Measurements from ENCODE around the gene HOXB3. TPM values are rescaled to one million over a fixed set of nuclear protein-coding genes. Genes with fewer than 3 reads are reported as not detected.
A peak's percentile ranks its signal among the peaks of the same experiment; 100 is the strongest.

The HOXB3 gene
- total RNA-seq, 4 donors from 2014 or later: 25.7 to 57.1 (median 34.9) TPM

DNA sequence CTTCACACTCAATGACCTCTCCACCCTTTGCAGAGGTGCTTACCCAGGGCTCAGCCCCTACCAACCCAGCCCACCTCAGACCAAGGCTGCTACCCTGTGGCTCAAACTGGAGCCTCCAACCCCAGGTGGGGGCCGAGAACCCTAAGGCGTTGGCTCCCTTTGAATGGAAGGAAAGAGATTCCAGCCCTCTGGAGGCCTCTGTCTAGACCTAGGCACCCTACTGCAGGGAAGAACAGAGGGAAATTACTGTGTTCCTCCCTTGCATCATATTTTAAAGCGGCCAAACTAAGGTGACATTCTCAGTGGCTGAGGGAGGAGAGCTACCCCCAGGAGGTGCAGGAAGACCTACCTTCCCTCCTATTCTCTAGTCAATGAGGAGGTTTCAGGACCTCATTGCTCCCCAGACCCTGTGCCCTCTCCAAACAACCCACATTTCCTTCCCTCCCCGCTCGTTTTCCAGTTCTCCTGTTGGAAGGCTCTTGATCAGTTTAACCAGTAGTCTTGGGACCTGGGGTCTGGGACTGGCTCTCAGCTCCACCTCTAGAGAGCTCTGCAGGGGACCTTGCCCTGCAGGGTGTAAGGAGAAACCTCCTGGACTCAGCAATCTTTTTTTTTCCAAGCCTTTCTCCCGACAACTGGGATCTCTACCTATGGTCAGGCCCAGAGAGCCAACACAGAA, 30.6 kb upstream of the HOXB3 start:
- peak overlapping the region in 1 of 4 donors; percentile 14 for H3K4me3 ChIP-seq
- H3K27me3 ChIP-seq: peaks cover 100% of the 10 kb centered on the region
- 31 to 48% methylated on average over 3 to 6 of the region's 6 CpGs for WGBS, 2 donors (ENCODE audit: low coverage in 1 of 2)
- DNase-seq: no peak
- no peaks in the 10 kb centered on the region for H3K9me3 ChIP-seq
- peaks cover 4 to 69% (median 49%) of the 10 kb centered on the region in 4 donors for H3K4me1 ChIP-seq
- no peaks in the 10 kb centered on the region for H3K36me3 ChIP-seq
- intact Hi-C loops (cut with DNase I; ENCODE audit: low total_unique reads) (no loop called here), in situ Hi-C loops (cut with MboI; ENCODE audit: low pct_ligation_motif_present in 1 of 4, low pct_unique_long_range_greater_than_20kb in 1 of 4, low sequenced_read_pairs in 3 of 4) (no loop called here)
- H3K27ac ChIP-seq: peak overlapping the region in 3 of 4 donors; percentile 74 to 79 (median 77)
- TF ChIP-seq EP300 (IDR thresholded peaks at IDR 0.05; ENCODE audit: low read depth): no peak
- TF ChIP-seq, protein P1, sequence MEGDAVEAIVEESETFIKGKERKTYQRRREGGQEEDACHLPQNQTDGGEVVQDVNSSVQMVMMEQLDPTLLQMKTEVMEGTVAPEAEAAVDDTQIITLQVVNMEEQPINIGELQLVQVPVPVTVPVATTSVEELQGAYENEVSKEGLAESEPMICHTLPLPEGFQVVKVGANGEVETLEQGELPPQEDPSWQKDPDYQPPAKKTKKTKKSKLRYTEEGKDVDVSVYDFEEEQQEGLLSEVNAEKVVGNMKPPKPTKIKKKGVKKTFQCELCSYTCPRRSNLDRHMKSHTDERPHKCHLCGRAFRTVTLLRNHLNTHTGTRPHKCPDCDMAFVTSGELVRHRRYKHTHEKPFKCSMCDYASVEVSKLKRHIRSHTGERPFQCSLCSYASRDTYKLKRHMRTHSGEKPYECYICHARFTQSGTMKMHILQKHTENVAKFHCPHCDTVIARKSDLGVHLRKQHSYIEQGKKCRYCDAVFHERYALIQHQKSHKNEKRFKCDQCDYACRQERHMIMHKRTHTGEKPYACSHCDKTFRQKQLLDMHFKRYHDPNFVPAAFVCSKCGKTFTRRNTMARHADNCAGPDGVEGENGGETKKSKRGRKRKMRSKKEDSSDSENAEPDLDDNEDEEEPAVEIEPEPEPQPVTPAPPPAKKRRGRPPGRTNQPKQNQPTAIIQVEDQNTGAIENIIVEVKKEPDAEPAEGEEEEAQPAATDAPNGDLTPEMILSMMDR (IDR thresholded peaks at IDR 0.05): no peak
- no peak for TF ChIP-seq POLR2AphosphoS5 (IDR thresholded peaks at IDR 0.05)
- no peak for TF ChIP-seq POLR2A (IDR thresholded peaks at IDR 0.05)

DNA sequence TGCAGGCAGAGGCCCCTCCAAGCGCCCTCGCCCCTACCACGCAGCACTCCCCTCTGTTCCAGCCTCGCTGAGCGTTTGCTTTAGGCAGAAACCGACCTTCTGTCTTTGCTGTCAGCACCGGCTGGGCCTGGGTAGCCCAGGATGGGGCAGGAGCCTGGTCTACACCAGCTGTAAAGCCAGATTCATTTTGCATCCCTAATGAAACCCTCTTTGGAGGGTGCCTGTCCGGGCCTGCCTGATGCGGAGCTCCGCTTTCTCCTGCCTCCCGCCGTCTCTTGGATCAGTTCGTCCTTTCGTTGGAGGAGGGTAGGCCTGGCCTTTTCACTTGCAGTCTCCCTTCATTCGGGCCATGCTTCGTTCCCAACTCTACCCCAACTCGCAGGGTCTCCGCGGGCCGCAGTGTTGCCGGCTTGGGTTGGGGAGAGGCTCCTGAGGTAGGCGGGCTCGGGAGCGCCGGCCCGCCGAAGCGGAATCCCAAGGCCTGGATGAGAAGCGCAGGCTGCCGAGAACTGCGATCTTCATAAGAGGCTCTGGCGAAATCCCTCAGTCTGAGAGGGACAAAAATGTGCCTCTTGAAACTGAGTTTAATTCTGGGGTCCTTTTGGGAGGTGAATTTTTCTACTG, 29.9 kb upstream of the HOXB3 start:
- TF ChIP-seq POLR2AphosphoS5 (IDR thresholded peaks at IDR 0.05): no peak
- peak; percentile 27 for TF ChIP-seq POLR2A (IDR thresholded peaks at IDR 0.05)
- peak overlapping the region in 1 of 4 donors; percentile 14 for H3K4me3 ChIP-seq
- no peaks in the 10 kb centered on the region for H3K36me3 ChIP-seq
- no peak for DNase-seq
- H3K27me3 ChIP-seq: peaks cover 100% of the 10 kb centered on the region
- H3K4me1 ChIP-seq: peaks cover 3 to 68% (median 42%) of the 10 kb centered on the region in 4 donors
- no peaks in the 10 kb centered on the region for H3K9me3 ChIP-seq
- intact Hi-C loops (cut with DNase I; ENCODE audit: low total_unique reads): loop anchor here (5.0 kb wide), 1 partner anchor 283 kb away; no protein-coding TSS in a partner anchor
- in situ Hi-C loops (cut with MboI; ENCODE audit: low pct_ligation_motif_present in 1 of 4, low pct_unique_long_range_greater_than_20kb in 1 of 4, low sequenced_read_pairs in 3 of 4): no loop called here
- 47% methylated on average over 28 of the region's 32 CpGs; no CpG with 5 or more reads in 1 of the 2 donors for WGBS, 2 donors (ENCODE audit: low coverage in 1 of 2)
- peak overlapping the region; percentile 74 to 82 (median 78) for H3K27ac ChIP-seq

DNA sequence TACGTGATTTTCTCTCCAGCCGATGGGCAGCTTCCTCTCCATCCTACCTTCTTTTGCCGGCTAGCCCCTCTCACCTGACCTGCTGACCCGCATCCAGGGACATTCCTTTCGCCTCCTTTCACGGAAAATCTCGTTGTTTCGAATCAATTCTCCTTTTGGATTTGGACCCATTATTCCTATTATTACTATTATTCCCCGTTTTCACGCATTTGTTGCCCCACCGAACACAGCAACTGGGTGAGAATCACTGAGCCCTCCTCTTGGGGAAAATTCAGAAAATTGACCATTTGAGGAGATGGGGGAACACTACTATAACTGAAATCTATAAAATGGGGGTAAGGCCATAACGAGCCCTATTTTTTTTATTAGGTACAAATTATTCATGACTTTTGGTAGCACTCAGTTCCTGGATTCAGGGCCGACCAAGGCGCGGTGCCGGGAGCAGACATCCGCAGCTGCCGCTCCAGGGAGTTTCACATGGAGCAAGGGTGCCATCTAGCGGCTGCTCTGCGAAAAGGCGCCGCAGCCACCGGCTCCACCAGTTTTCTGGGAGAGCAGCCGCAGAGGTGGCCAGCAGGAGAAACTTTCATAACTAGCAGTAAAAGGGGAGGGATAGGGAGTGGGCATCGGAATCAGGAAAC, 28.3 kb upstream of the HOXB3 start:
- intact Hi-C loops (cut with DNase I; ENCODE audit: low total_unique reads): loop anchor here (5.0 kb wide), 1 partner anchor 281 kb away; no protein-coding TSS in a partner anchor
- Histone ChIP-seq H3K4me1 (peaks cover 0 to 79% (median 51%) of the 10 kb centered on the region in 4 donors), H3K36me3 (no peaks in the 10 kb centered on the region), H3K9me3 (no peaks in the 10 kb centered on the region), H3K4me3 (peak overlapping the region in 2 of 4 donors; percentile 22 to 39), H3K27me3 (peaks cover 100% of the 10 kb centered on the region), H3K27ac (peak overlapping the region in 3 of 4 donors; percentile 74 to 82 (median 79))
- DNase-seq: peak; percentile 94
- in situ Hi-C loops (cut with MboI; ENCODE audit: low pct_ligation_motif_present in 1 of 4, low pct_unique_long_range_greater_than_20kb in 1 of 4, low sequenced_read_pairs in 3 of 4): no loop called here
- TF ChIP-seq POLR2AphosphoS5 (IDR thresholded peaks at IDR 0.05) (peak in 2 of 3 donors; percentile 19 to 38), EP300 (IDR thresholded peaks at IDR 0.05; ENCODE audit: low read depth) (no peak)
- TF ChIP-seq, protein P1 (IDR thresholded peaks at IDR 0.05): peak; percentile 96 to 100 (median 98)
- 5 to 6% methylated on average over 8 to 25 of the region's 25 CpGs for WGBS, 2 donors (ENCODE audit: low coverage in 1 of 2)

DNA sequence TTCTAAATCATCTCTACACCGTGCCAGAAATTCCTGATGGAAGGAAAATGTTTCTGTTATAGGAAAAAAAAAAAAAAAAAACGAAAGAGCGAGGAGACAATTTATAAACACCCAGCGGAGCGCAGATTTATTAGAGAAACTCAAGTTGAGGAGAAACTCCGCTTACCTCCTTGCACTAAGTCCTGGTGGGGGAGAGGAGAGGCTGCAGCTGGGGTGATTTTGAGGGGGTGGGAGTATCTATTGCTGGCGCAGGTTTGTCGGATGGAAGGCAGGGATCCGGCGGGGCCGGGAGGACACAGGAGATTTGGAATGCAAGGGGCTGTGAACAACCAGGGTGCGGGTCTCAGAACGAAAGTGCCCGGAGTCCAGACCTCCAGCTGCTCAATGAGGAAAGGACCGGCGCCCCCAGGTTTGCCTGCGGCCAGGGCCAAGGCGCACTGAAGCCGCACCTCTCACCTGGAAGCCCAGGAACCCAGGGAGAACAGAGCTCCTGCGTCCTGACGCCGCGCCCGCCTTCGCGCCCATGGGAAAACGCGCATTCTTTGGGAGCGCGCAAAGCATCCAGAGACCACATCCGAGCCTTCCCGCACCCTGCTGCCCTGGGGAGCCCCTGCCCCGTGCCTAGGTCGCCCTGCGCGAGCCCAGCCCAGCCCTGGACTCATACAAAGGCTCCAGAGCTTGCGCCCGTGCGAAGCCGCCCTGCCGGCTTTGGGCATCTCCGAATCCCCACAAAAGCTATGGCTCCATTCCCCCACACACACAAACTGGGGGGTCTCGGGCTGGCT, 27.6 kb upstream of the HOXB3 start:
- Histone ChIP-seq H3K27ac (peak overlapping the region in 1 of 4 donors; percentile 45), H3K36me3 (no peaks in the 10 kb centered on the region), H3K9me3 (no peaks in the 10 kb centered on the region), H3K4me1 (peaks cover 0 to 76% (median 56%) of the 10 kb centered on the region in 4 donors), H3K4me3 (peak overlapping the region in 2 of 4 donors; percentile 22 to 38), H3K27me3 (peaks cover 100% of the 10 kb centered on the region)
- WGBS, 2 donors (ENCODE audit: low coverage in 1 of 2): 10 to 11% methylated on average over 8 to 22 of the region's 43 CpGs
- no peak for DNase-seq
- in situ Hi-C loops (cut with MboI; ENCODE audit: low pct_ligation_motif_present in 1 of 4, low pct_unique_long_range_greater_than_20kb in 1 of 4, low sequenced_read_pairs in 3 of 4): no loop called here
- intact Hi-C loops (cut with DNase I; ENCODE audit: low total_unique reads): loop anchor here (5.0 kb wide), 1 partner anchor 280 kb away; no protein-coding TSS in a partner anchor
- TF ChIP-seq POLR2A (IDR thresholded peaks at IDR 0.05): no peak
- TF ChIP-seq, protein P1 (IDR thresholded peaks at IDR 0.05): no peak
- TF ChIP-seq POLR2AphosphoS5 (IDR thresholded peaks at IDR 0.05): no peak
- no peak for TF ChIP-seq EP300 (IDR thresholded peaks at IDR 0.05; ENCODE audit: low read depth)

Measured in transverse colon (tissue), 4 donors.